NCI-H146 treated with DMSO at 0.1 percent for 48 hours (cell line): ENCODE results near the gene TP53BP1.
"Not testable (repeated sequence)": the region's sequence is repeated elsewhere in the genome, so short reads cannot be mapped to it uniquely, and the experiment has no call there.

ENCODE experiments used
- DNase-seq: peaks from one replicate; lab custom pipeline; 2025; ENCODE audit not compliant: unreplicated experiment; lab: John Stamatoyannopoulos, UW

Gene TP53BP1

GRCh38 chr15:43433165-43433564 is 59.8 kb downstream of the TP53BP1 start:
- no peak for DNase-seq

GRCh38 chr15:43429687-43430086 is 63.3 kb downstream of the TP53BP1 start:
- DNase-seq, result no peak

GRCh38 chr15:43423793-43424192 is 69.2 kb downstream of the TP53BP1 start:
- DNase-seq, result no peak

- no peak for DNase-seq
Observed at GRCh38 chr15:43420876-43421275, 72.1 kb downstream of the TP53BP1 start.

GRCh38 chr15:43420435-43420834 is 72.5 kb downstream of the TP53BP1 start:
- no peak for DNase-seq

GRCh38 chr15:43414196-43414595 is 78.8 kb downstream of the TP53BP1 start:
- no peak for DNase-seq

GRCh38 chr15:43412096-43412495 is 80.9 kb downstream of the TP53BP1 start:
- DNase-seq, result no peak

- DNase-seq, result no peak
Observed at GRCh38 chr15:43410572-43411214, 82.3 kb downstream of the TP53BP1 start.

GRCh38 chr15:43408789-43409188 is 84.2 kb downstream of the TP53BP1 start:
- DNase-seq, result no peak

- DNase-seq, result no peak
Observed at GRCh38 chr15:43406808-43407207, 86.1 kb downstream of the TP53BP1 start.

GRCh38 chr15:43406189-43406588 is 86.8 kb downstream of the TP53BP1 start:
- no peak for DNase-seq

GRCh38 chr15:43404130-43404529 is 88.8 kb downstream of the TP53BP1 start:
- DNase-seq, result no peak

GRCh38 chr15:43403616-43404015 is 89.3 kb downstream of the TP53BP1 start:
- DNase-seq, result no peak

GRCh38 chr15:43402255-43402654 is 90.7 kb downstream of the TP53BP1 start:
- DNase-seq, result no peak

GRCh38 chr15:43393592-43393991 is 99.4 kb downstream of the TP53BP1 start:
- DNase-seq, result not testable (repeated sequence)

- DNase-seq, result no peak
Observed at GRCh38 chr15:43390723-43391122, 102.2 kb downstream of the TP53BP1 start.

- no peak for DNase-seq
Observed at GRCh38 chr15:43383070-43383469, 109.9 kb downstream of the TP53BP1 start.

- no peak for DNase-seq
Observed at GRCh38 chr15:43382310-43382709, 110.6 kb downstream of the TP53BP1 start.

GRCh38 chr15:43378601-43379000 is 114.4 kb downstream of the TP53BP1 start:
- no peak for DNase-seq

- DNase-seq, result no peak
Observed at GRCh38 chr15:43376017-43376705, 116.8 kb downstream of the TP53BP1 start.

- DNase-seq, result peak; percentile 72
Observed at GRCh38 chr15:43370975-43371974, 121.7 kb downstream of the TP53BP1 start, which contains the start of the genes TUBGCP4 and ZSCAN29. TUBGCP4 (plus strand) TSS chr15:43371101; CDS start chr15:43371355, 254 bp downstream. ZSCAN29 (minus strand) TSS chr15:43371043; CDS start chr15:43369913, 1,130 bp downstream.
